Stimulated activated naive CD4-positive, alpha-beta T cell (primary cell): ENCODE data around the gene GPR148.

Source experiments
- DNase-seq, 6 experiments: peaks; one replicate each; lab custom pipeline; 2025; lab: John Stamatoyannopoulos, UW

Gene GPR148

DNA sequence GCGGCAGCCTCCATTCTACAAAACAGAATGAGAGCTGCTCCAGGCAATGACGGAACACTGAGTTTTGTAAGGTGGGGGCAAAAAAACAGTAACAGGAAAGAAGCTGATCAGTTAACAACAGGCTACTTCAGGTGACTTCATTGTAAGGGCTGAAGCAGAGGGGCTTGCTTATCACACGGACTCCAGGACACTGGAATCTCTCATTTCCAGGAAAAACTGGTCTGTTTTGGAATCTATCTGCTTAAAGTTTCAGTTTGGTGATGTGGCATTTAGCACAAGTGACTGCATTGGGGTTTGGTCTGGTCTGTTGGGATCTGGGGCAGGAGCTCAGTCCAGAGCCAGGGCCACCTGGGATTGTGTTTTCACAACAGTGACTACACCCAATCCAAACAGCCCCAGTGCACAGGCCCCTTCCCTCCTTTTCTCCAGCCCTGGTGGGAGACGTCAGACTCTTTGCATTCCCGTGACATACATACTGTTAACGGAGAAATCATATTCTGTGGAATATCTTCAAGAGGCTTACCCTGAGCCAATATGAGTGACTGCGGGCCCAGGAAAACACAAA is 40.6 kb downstream of the GPR148 start:
- no peak for DNase-seq

DNA sequence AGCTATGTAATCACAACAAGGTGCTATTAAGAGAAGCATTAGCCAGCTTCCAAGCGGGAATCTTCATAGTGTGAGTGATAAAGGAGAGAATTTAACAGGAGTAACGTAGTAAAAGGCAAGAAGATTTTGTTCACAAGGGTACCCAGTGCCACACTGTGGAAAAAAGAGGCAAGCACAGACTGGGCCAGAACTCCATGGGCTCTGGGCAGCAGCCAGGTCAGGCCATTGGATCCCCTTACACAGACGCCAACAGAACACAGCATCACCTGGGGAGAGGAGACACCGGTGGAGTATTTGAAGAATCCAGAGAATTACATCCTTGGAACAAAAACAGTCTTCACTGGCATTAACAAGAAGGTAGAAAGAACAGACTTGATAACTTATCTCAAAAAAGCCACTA is 47.7 kb downstream of the GPR148 start:
- DNase-seq: no peak

GRCh38 chr2:130778781-130779180 is 49.9 kb downstream of the GPR148 start:
- DNase-seq: no peak
